Measurements from ENCODE around the gene PEX5L. TPM values are rescaled to one million over a fixed set of nuclear protein-coding genes. Genes with fewer than 3 reads are reported as not detected.

The PEX5L gene
- total and polyA plus RNA-seq, 10 of the 15 experiments (the other 5 are each of a cell fraction or from before 2014, with no cell fraction given) = 0.11 to 17.0 (median 0.50) TPM

- no peak for TF ChIP-seq NRF1 (conservative IDR thresholded peaks at IDR 0.05; ENCODE audit: low read depth, low read length)
- no peak for TF ChIP-seq SREBF1 (IDR thresholded peaks at IDR 0.05; ENCODE audit: low read length)
- TF ChIP-seq SUZ12 (IDR thresholded peaks at IDR 0.05; ENCODE audit: unreplicated experiment) = no peak
- peak; percentile 22; the same call in 1 of the 2 replicates for TF ChIP-seq CREM (IDR thresholded peaks at IDR 0.05; ENCODE audit: low read depth)
- no peak for TF ChIP-seq EZH2 (IDR thresholded peaks at IDR 0.05; ENCODE audit: borderline replicate concordance, control insufficient read depth, low read depth, low read length)
- TF ChIP-seq FOXM1 (IDR thresholded peaks at IDR 0.05; ENCODE audit: low read depth, low read length) = no peak; the same call in 1 of the 2 replicates
- no peak for TF ChIP-seq YY1 (IDR thresholded peaks at IDR 0.05; ENCODE audit: low read depth, low read length)
- no peak for TF ChIP-seq JUND (IDR thresholded peaks at IDR 0.05; ENCODE audit: low read depth, low read length)
- TF ChIP-seq RBBP5 (conservative IDR thresholded peaks at IDR 0.05) = no peak
- TF ChIP-seq RB1 (IDR thresholded peaks at IDR 0.05; ENCODE audit: borderline replicate concordance) = 0 out of 2 replicates have a peak, but pooled peaks have one; percentile 29
- TF ChIP-seq SRF (IDR thresholded peaks at IDR 0.05; ENCODE audit: low read depth in 2 of 2, low read length in 2 of 2) = no peak
- peak in 1 of 2 experiments; percentile 86; a peak in 2 of 4 replicates for TF ChIP-seq EP300 (IDR thresholded peaks at IDR 0.05; ENCODE audit: borderline replicate concordance in 1 of 2, control insufficient read depth in 1 of 2, low read depth in 2 of 2, low read length in 2 of 2)
- TF ChIP-seq HDGF (IDR thresholded peaks at IDR 0.05) = 0 out of 2 replicates have a peak, but pooled peaks have one; percentile 34
- TF ChIP-seq, protein P1, sequence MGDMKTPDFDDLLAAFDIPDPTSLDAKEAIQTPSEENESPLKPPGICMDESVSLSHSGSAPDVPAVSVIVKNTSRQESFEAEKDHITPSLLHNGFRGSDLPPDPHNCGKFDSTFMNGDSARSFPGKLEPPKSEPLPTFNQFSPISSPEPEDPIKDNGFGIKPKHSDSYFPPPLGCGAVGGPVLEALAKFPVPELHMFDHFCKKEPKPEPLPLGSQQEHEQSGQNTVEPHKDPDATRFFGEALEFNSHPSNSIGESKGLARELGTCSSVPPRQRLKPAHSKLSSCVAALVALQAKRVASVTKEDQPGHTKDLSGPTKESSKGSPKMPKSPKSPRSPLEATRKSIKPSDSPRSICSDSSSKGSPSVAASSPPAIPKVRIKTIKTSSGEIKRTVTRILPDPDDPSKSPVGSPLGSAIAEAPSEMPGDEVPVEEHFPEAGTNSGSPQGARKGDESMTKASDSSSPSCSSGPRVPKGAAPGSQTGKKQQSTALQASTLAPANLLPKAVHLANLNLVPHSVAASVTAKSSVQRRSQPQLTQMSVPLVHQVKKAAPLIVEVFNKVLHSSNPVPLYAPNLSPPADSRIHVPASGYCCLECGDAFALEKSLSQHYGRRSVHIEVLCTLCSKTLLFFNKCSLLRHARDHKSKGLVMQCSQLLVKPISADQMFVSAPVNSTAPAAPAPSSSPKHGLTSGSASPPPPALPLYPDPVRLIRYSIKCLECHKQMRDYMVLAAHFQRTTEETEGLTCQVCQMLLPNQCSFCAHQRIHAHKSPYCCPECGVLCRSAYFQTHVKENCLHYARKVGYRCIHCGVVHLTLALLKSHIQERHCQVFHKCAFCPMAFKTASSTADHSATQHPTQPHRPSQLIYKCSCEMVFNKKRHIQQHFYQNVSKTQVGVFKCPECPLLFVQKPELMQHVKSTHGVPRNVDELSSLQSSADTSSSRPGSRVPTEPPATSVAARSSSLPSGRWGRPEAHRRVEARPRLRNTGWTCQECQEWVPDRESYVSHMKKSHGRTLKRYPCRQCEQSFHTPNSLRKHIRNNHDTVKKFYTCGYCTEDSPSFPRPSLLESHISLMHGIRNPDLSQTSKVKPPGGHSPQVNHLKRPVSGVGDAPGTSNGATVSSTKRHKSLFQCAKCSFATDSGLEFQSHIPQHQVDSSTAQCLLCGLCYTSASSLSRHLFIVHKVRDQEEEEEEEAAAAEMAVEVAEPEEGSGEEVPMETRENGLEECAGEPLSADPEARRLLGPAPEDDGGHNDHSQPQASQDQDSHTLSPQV (IDR thresholded peaks at IDR 0.05) = no peak
- no peak for TF ChIP-seq USF2 (IDR thresholded peaks at IDR 0.05; ENCODE audit: borderline replicate concordance, low read depth, low read length)
- peak; percentile 24; the same call in 1 of the 2 replicates for TF ChIP-seq PAX5 (IDR thresholded peaks at IDR 0.05; ENCODE audit: borderline replicate concordance, low read depth, low read length)
- no peak for TF ChIP-seq ZZZ3 (IDR thresholded peaks at IDR 0.05; ENCODE audit: control insufficient read depth, insufficient read length, low read depth)
- no peak for TF ChIP-seq NR2C2 (IDR thresholded peaks at IDR 0.05; ENCODE audit: borderline replicate concordance, control insufficient read depth, insufficient read length, low read depth)
- no peak for TF ChIP-seq CBFB (IDR thresholded peaks at IDR 0.05; ENCODE audit: low read depth)
- no peak for TF ChIP-seq ZNF207 (IDR thresholded peaks at IDR 0.05; ENCODE audit: borderline replicate concordance)
- no peak for TF ChIP-seq SIN3A (IDR thresholded peaks at IDR 0.05; ENCODE audit: low read depth, low read length)
- TF ChIP-seq, protein P2, sequence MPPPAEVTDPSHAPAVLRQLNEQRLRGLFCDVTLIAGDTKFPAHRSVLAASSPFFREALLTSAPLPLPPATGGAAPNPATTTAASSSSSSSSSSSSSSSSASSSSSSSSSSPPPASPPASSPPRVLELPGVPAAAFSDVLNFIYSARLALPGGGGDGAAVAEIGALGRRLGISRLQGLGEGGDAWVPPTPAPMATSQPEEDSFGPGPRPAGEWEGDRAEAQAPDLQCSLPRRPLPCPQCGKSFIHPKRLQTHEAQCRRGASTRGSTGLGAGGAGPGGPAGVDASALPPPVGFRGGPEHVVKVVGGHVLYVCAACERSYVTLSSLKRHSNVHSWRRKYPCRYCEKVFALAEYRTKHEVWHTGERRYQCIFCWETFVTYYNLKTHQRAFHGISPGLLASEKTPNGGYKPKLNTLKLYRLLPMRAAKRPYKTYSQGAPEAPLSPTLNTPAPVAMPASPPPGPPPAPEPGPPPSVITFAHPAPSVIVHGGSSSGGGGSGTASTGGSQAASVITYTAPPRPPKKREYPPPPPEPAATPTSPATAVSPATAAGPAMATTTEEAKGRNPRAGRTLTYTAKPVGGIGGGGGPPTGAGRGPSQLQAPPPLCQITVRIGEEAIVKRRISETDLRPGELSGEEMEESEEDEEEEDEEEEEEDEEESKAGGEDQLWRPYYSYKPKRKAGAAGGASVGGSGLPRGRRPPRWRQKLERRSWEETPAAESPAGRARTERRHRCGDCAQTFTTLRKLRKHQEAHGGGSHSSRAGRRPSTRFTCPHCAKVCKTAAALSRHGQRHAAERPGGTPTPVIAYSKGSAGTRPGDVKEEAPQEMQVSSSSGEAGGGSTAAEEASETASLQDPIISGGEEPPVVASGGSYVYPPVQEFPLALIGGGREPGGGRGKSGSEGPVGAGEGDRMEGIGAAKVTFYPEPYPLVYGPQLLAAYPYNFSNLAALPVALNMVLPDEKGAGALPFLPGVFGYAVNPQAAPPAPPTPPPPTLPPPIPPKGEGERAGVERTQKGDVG (CRISPR knock-in tag; IDR thresholded peaks at IDR 0.05) = no peak
- no peak for TF ChIP-seq ZSCAN29 (IDR thresholded peaks at IDR 0.05)
- peak; percentile 56 for TF ChIP-seq DPF2 (IDR thresholded peaks at IDR 0.05)
These were observed 75.5 kb downstream of the PEX5L start (continued) for GRCh38 chr3:179961071-179961702.
